ENCODE measurements around the gene GIGYF2.

The GIGYF2 gene

DNA sequence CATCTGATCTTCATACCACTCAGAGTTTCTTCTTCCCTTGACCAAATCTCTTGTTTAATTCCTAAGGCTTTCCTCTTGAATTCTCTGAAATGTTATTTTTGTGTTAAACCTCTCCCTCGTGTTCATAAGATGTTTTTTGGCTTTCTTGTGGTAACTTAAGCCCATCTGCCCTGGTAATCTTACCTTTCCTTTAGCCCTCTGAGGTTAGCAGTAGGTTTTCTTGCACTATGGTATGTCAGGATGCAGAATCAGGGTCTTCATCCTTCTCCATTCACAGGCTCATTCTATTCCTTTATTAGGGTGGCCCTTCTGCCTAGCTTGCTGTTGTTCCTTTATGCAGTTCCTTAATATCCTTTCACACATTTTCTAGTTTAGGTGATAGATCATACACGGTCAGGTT, 24.1 kb downstream of the GIGYF2 start:
- Histone ChIP-seq H3K27me3 (no peaks in the 10 kb centered on the region), H3K36me3 (peaks cover 12 to 25% (median 23%) of the 10 kb centered on the region in 3 donors), H3K27ac (no peak overlapping the region), H3K4me1 (peaks cover 0 to 15% (median 5%) of the 10 kb centered on the region in 4 donors), H3K4me3 (no peak overlapping the region), H3K9me3 (no peaks in the 10 kb centered on the region)
- no peak for DNase-seq
- intact Hi-C loops (cut with DNase I; ENCODE audit: low total_unique reads), result no loop called here
- TF ChIP-seq, protein P1, sequence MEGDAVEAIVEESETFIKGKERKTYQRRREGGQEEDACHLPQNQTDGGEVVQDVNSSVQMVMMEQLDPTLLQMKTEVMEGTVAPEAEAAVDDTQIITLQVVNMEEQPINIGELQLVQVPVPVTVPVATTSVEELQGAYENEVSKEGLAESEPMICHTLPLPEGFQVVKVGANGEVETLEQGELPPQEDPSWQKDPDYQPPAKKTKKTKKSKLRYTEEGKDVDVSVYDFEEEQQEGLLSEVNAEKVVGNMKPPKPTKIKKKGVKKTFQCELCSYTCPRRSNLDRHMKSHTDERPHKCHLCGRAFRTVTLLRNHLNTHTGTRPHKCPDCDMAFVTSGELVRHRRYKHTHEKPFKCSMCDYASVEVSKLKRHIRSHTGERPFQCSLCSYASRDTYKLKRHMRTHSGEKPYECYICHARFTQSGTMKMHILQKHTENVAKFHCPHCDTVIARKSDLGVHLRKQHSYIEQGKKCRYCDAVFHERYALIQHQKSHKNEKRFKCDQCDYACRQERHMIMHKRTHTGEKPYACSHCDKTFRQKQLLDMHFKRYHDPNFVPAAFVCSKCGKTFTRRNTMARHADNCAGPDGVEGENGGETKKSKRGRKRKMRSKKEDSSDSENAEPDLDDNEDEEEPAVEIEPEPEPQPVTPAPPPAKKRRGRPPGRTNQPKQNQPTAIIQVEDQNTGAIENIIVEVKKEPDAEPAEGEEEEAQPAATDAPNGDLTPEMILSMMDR (IDR thresholded peaks at IDR 0.05), result no peak

DNA sequence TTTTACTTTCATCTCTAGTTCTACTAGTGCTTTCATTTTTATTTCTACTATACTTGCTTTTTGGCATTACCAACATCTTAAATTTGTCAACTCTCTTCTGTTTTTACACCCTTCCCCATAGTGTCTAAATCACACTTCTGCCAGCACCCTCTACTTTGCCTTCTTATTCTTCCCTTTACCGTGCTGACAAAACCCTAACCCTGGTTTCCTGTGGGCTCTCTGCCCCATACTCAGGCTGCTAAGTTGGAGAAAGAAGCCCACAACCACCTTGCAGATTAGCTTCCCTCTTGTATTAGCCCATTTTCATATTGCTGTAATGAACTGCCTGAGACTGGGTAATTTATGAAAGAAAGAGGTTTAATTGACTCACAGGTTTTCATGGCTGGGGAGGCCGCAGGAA, 24.8 kb downstream of the GIGYF2 start:
- TF ChIP-seq, protein P1 (IDR thresholded peaks at IDR 0.05), result no peak
- Histone ChIP-seq H3K4me3 (no peak overlapping the region), H3K4me1 (peaks cover 0 to 15% (median 5%) of the 10 kb centered on the region in 4 donors), H3K36me3 (peaks cover 12 to 29% (median 25%) of the 10 kb centered on the region in 3 donors), H3K9me3 (no peaks in the 10 kb centered on the region), H3K27me3 (no peaks in the 10 kb centered on the region), H3K27ac (no peak overlapping the region)
- intact Hi-C loops (cut with DNase I; ENCODE audit: low total_unique reads), result no loop called here
- DNase-seq, result no peak

DNA sequence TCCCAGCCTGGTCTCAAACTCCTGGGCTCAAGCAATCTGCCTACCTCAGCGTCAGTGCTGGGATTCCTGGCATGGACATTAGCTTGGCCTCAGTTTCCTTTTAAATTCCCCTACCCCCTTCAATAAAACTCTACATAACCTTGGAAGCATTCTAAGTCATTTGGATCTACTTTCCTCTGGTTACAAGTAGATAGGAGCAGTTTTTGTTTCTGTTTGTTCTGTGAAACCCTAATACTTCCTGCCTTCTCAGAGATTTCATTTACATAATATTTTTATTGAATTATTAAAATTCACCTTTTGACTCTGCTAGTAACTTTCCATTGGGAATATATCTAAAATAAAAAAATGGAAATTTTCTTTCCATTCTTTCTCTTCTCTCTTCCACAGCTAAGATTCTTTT, 25.9 kb downstream of the GIGYF2 start:
- DNase-seq, result no peak
- Histone ChIP-seq H3K36me3 (peaks cover 12 to 29% (median 25%) of the 10 kb centered on the region in 3 donors), H3K27ac (no peak overlapping the region), H3K27me3 (no peaks in the 10 kb centered on the region), H3K9me3 (no peaks in the 10 kb centered on the region), H3K4me1 (peaks cover 0 to 11% (median 5%) of the 10 kb centered on the region in 4 donors), H3K4me3 (no peak overlapping the region)
- intact Hi-C loops (cut with DNase I; ENCODE audit: low total_unique reads), result no loop called here
- TF ChIP-seq, protein P1 (IDR thresholded peaks at IDR 0.05), result no peak

DNA sequence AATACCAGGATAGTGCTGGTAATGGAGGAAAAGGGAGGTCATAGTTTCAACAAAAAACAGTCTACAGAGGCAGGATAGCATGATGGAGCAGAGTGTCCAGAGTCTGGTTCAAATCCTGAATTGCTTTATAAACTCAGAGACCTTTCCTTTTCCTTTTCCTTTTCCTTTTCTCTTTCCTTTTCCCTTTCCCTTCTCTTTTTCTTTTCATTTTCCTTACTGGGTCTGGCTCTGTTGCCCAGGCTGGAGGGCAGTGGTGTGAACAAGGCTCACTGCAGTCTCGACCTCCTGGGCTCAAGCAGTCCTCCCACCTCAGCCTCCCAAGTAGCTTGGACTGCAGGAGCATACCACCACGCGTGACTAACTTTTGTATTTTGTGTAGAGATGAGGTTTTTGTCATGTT, 31.7 kb downstream of the GIGYF2 start:
- no peak for DNase-seq
- Histone ChIP-seq H3K4me3 (no peak overlapping the region), H3K4me1 (peaks cover 0 to 8% (median 2%) of the 10 kb centered on the region in 4 donors), H3K27ac (no peak overlapping the region), H3K36me3 (peaks cover 12 to 39% (median 26%) of the 10 kb centered on the region in 3 donors), H3K9me3 (no peaks in the 10 kb centered on the region), H3K27me3 (no peaks in the 10 kb centered on the region)
- intact Hi-C loops (cut with DNase I; ENCODE audit: low total_unique reads), result no loop called here
- TF ChIP-seq, protein P1 (IDR thresholded peaks at IDR 0.05), result no peak

DNA sequence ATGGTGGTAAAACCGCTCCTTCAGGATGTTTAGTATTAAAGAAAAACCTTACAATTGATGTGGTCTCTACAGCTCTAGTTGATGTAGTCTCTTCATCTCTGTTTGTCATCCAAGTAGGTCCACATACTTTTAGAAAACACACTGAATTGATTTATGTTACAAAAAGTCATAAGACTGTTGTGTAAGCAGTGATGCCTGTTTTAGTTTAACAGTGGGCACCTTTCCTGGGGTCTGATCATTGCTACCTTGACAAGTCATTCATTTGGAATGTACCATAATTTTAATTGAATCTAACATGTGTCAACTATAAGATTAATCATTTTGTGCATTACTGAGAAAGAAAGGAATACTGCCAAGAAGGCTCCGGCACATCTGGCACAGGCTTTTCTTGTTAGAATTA, 34.3 kb downstream of the GIGYF2 start:
- no peaks in the 10 kb centered on the region for H3K9me3 ChIP-seq
- H3K4me1 ChIP-seq, result peaks cover 0 to 8% (median 2%) of the 10 kb centered on the region in 4 donors
- no peak overlapping the region for H3K27ac ChIP-seq
- TF ChIP-seq, protein P1 (IDR thresholded peaks at IDR 0.05), result no peak
- no peak overlapping the region for H3K4me3 ChIP-seq
- intact Hi-C loops (cut with DNase I; ENCODE audit: low total_unique reads), result no loop called here
- peaks cover 0 to 40% (median 18%) of the 10 kb centered on the region in 3 donors for H3K36me3 ChIP-seq
- no peak for DNase-seq
- no peaks in the 10 kb centered on the region for H3K27me3 ChIP-seq

DNA sequence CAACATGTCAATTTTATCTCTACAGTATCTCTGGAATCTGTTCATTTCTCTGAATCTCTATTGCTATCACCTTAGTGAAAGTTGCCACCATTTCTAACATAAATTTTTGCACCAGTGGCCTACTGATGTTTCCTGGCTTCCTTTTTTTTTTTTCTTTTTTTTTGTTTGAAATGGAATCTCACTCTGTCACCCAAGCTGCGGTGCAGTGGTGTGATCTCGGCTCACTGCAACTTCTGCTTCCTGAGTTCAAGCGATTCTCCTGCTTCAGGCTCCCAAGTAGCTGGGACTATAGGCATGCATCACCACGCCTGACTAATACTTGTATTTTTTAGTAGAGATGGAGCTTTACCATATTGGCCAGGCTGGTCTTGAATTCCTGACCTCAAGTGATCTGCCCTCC, 44.2 kb downstream of the GIGYF2 start:
- TF ChIP-seq, protein P1 (IDR thresholded peaks at IDR 0.05), result no peak

More for the DNA sequence above, 44.2 kb downstream of the GIGYF2 start:
- Histone ChIP-seq H3K4me3 (no peak overlapping the region), H3K36me3 (peaks cover 4 to 11% (median 5%) of the 10 kb centered on the region in 3 donors), H3K4me1 (no peaks in the 10 kb centered on the region), H3K9me3 (no peaks in the 10 kb centered on the region), H3K27ac (no peak overlapping the region), H3K27me3 (no peaks in the 10 kb centered on the region)
- intact Hi-C loops (cut with DNase I; ENCODE audit: low total_unique reads), result no loop called here
- DNase-seq, result no peak
